Type B pancreatic cell (in vitro differentiated cells): Measurements from ENCODE around the gene SERPINA12. TPM values are rescaled to one million over a fixed set of nuclear protein-coding genes. Genes with fewer than 3 reads are reported as not detected.

ENCODE experiments used
- DNase-seq: peaks from one replicate; pipeline ENCODE4 v3.0.0; 2021; ENCODE audit warnings: mixed read lengths; ENCODE audit not compliant: unreplicated experiment; ENCODE audit errors: extremely low spot score
- H3K27ac Mint-ChIP-seq: 2 replicates; pipeline ENCODE4 v1.8.0; 2021; ENCODE audit warnings: mild to moderate bottlenecking, mixed read lengths
- H3K27me3 Mint-ChIP-seq: 2 replicates; pipeline ENCODE4 v1.8.0; 2021; ENCODE audit warnings: mixed read lengths
- H3K36me3 Mint-ChIP-seq: 2 replicates; pipeline ENCODE4 v1.8.0; 2021; ENCODE audit warnings: mixed read lengths
- H3K4me1 Mint-ChIP-seq: one replicate; pipeline ENCODE4 v1.8.0; 2021; ENCODE audit warnings: mixed read lengths; ENCODE audit not compliant: unreplicated experiment
- H3K4me3 Mint-ChIP-seq: 2 replicates; pipeline ENCODE4 v1.8.0; 2021; ENCODE audit warnings: mild to moderate bottlenecking, mixed read lengths
- H3K9me3 Mint-ChIP-seq: 2 replicates; pipeline ENCODE4 v1.8.0; 2021; ENCODE audit warnings: mixed read lengths
- total RNA-seq: library from RNA; stranded (reverse); gene quantifications from 2 replicates; pipeline ENCODE4 v1.2.1, GENCODE V29; 2021; ENCODE audit warnings: low replicate concordance
- TF ChIP-seq, protein P1 (sequence below): fragments of 200-600 bp; sonication (generic); conservative IDR thresholded peaks from 2 replicates; pipeline ENCODE4 v1.5.0; 2021; ENCODE audit warnings: antibody characterized with exemption, mild to moderate bottlenecking

Gene SERPINA12
- total RNA-seq, 1 donor from 2014 or later = not detected

DNA sequence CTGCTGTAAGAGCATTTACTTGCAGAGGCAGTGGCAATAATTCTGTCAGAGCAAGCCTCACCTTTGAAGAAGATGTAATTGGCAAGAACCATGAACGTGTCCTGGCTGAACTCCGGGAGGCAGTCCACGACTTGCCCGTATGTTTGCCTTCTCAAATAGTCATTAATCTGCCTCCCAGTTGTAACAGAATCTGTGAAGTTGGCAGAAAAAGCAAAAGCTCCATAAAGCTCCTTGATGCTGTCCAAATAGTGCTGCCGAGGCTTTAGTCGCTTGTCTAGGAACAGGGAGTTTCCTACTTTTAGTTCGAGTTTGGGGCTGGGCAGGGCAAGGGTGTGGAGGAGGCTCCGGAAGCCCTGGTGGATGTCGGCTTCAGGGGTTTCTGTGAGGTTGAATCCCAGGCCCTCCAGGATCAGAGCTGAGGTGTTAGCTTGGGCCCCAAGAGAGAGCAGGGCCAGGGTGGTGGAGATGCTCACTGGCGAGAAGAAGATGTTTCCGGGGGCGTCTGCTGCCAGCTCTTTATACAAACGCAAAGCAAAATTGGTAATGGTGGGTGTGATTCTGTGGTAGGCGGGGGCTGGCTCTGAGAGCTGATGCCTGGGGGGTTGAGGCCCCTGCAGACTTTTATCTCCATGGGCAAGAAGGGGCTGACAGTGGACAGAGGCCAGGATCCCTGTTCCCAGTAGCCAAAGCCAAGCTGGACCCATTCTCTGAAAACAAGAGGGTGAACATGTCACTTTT lies 61.0 kb downstream of the SERPINA12 start:
- TF ChIP-seq, protein P1, sequence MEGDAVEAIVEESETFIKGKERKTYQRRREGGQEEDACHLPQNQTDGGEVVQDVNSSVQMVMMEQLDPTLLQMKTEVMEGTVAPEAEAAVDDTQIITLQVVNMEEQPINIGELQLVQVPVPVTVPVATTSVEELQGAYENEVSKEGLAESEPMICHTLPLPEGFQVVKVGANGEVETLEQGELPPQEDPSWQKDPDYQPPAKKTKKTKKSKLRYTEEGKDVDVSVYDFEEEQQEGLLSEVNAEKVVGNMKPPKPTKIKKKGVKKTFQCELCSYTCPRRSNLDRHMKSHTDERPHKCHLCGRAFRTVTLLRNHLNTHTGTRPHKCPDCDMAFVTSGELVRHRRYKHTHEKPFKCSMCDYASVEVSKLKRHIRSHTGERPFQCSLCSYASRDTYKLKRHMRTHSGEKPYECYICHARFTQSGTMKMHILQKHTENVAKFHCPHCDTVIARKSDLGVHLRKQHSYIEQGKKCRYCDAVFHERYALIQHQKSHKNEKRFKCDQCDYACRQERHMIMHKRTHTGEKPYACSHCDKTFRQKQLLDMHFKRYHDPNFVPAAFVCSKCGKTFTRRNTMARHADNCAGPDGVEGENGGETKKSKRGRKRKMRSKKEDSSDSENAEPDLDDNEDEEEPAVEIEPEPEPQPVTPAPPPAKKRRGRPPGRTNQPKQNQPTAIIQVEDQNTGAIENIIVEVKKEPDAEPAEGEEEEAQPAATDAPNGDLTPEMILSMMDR = no peak
- Mint-ChIP-seq H3K4me3 (no peak overlapping the region), H3K4me1 (no peaks in the 10 kb centered on the region), H3K9me3 (peaks cover 9% of the 10 kb centered on the region), H3K36me3 (no peaks in the 10 kb centered on the region), H3K27ac (no peak overlapping the region), H3K27me3 (peaks cover 56% of the 10 kb centered on the region)
- DNase-seq = no peak

DNA sequence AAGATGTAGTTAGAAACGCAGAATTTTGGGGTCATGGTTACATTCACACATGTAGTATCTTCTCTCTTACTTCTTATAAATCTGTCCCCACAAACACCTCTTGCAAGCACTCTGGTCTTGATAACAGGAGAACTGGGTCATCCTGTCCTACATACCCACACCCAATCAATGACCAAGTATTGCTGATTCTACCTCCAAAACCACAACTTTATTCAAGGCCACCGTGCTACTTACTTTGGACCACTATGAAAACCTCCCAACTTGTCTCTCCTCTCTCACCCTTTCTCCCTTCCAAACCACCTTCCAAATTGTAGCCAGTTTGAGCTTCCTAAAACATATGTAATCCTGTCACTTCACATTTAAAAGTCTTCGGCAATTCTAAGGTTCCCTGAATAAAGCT lies 62.1 kb downstream of the SERPINA12 start:
- peaks cover 9% of the 10 kb centered on the region for H3K9me3 Mint-ChIP-seq
- H3K27ac Mint-ChIP-seq = no peak overlapping the region
- H3K4me3 Mint-ChIP-seq = no peak overlapping the region
- TF ChIP-seq, protein P1 = no peak
- no peaks in the 10 kb centered on the region for H3K36me3 Mint-ChIP-seq
- H3K27me3 Mint-ChIP-seq = peaks cover 48% of the 10 kb centered on the region
- no peaks in the 10 kb centered on the region for H3K4me1 Mint-ChIP-seq
- DNase-seq = no peak

GRCh38 chr14:94446126-94446525 lies 63.1 kb downstream of the SERPINA12 start:
- H3K4me1 Mint-ChIP-seq = no peaks in the 10 kb centered on the region
- TF ChIP-seq, protein P1 = no peak
- peaks cover 9% of the 10 kb centered on the region for H3K9me3 Mint-ChIP-seq
- H3K27me3 Mint-ChIP-seq = peaks cover 38% of the 10 kb centered on the region
- no peak overlapping the region for H3K27ac Mint-ChIP-seq
- no peak overlapping the region for H3K4me3 Mint-ChIP-seq
- DNase-seq = no peak
- no peaks in the 10 kb centered on the region for H3K36me3 Mint-ChIP-seq

DNA sequence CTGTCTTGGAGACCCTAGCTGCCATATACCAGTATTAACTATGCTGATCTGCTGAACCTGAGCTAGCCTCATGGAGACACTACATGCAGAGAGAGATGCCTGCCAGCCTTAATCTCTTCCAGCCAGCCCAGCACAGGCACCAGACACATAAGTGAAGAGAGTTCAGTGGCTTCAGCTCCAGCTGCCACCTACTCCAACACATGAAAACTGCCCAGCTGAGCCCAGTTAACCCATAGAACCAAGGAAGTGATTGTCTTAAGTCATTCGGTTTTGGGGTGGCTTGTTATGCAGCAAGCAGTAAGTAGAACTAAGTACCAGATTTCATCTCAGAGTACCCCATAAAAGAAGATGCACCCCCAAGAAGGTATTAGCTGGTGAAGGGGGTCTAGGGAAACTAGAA lies 64.3 kb downstream of the SERPINA12 start:
- TF ChIP-seq, protein P1 = no peak
- Mint-ChIP-seq H3K27me3 (peaks cover 27% of the 10 kb centered on the region), H3K27ac (no peak overlapping the region), H3K36me3 (no peaks in the 10 kb centered on the region), H3K9me3 (peaks cover 9% of the 10 kb centered on the region), H3K4me1 (no peaks in the 10 kb centered on the region), H3K4me3 (no peak overlapping the region)
- no peak for DNase-seq

DNA sequence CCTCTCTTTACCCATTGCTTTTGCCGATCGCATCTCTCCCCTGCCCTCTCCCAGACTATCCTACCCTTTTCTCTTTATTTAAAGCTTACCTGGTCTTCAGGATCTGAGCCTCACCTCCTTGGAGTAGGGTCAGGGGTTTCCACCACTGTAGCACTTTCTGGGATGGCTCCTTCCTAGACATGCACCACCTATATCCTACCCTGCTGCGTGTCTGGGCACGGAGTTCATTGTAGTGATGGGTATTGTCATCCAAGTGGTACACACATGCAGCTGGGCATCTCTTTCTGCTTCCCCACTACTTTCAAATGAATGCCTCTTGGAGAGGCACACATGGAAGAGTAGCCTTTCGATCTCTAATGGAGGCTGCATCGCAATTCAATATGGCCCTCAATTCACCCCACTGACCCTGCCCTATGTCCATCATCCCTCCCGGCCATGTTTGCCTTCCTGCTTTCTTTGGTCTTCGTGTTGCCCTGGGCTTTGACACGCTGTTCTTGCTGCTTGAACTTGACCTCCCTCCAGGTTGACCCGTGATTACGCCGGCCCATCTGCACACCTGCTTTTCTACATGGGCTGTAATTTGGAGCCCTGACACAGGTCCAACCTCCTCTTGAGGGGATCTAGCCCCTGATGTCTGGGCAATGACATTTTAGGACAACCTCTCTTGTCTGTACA lies 67.6 kb downstream of the SERPINA12 start:
- Mint-ChIP-seq H3K9me3 (peaks cover 9% of the 10 kb centered on the region), H3K27me3 (peaks cover 11% of the 10 kb centered on the region), H3K4me3 (no peak overlapping the region), H3K27ac (no peak overlapping the region), H3K4me1 (no peaks in the 10 kb centered on the region), H3K36me3 (no peaks in the 10 kb centered on the region)
- no peak for DNase-seq
- TF ChIP-seq, protein P1 = no peak
